DMS 273 (cell line): ENCODE results near the gene DSCAM.

ENCODE experiments used
- DNase-seq: peaks from one replicate; lab custom pipeline; 2025; ENCODE audit not compliant: unreplicated experiment; lab: John Stamatoyannopoulos, UW

The DSCAM gene

GRCh38 chr21:40402884-40403582 lies 443.9 kb downstream of the DSCAM start:
- no peak for DNase-seq

- no peak for DNase-seq
These were observed 451.2 kb downstream of the DSCAM start for GRCh38 chr21:40395732-40396131.

GRCh38 chr21:40393066-40393465 lies 453.9 kb downstream of the DSCAM start:
- DNase-seq: no peak

GRCh38 chr21:40388046-40388445 lies 458.9 kb downstream of the DSCAM start:
- no peak for DNase-seq

GRCh38 chr21:40386981-40387747 lies 459.8 kb downstream of the DSCAM start:
- DNase-seq: no peak

- DNase-seq: peak; percentile 79
These were observed 460.6 kb downstream of the DSCAM start for GRCh38 chr21:40386294-40386911.

GRCh38 chr21:40385883-40386282 lies 461.1 kb downstream of the DSCAM start:
- DNase-seq: no peak

GRCh38 chr21:40383951-40384350 lies 463.0 kb downstream of the DSCAM start:
- no peak for DNase-seq

- DNase-seq: no peak
These were observed 465.8 kb downstream of the DSCAM start for GRCh38 chr21:40381111-40381510.

- no peak for DNase-seq
These were observed 466.8 kb downstream of the DSCAM start for GRCh38 chr21:40379881-40380810.

GRCh38 chr21:40377135-40377534 lies 469.8 kb downstream of the DSCAM start:
- DNase-seq: no peak

GRCh38 chr21:40373761-40374160 lies 473.2 kb downstream of the DSCAM start:
- no peak for DNase-seq

- no peak for DNase-seq
These were observed 474.5 kb downstream of the DSCAM start for GRCh38 chr21:40372506-40372905.

GRCh38 chr21:40371329-40371728 lies 475.6 kb downstream of the DSCAM start:
- DNase-seq: no peak

GRCh38 chr21:40356644-40357043 lies 490.3 kb downstream of the DSCAM start:
- DNase-seq: no peak

- no peak for DNase-seq
These were observed 491.9 kb downstream of the DSCAM start for GRCh38 chr21:40355076-40355475.

- DNase-seq: no peak
These were observed 496.0 kb downstream of the DSCAM start for GRCh38 chr21:40351006-40351405.

- no peak for DNase-seq
These were observed 497.4 kb downstream of the DSCAM start for GRCh38 chr21:40349591-40349990.

GRCh38 chr21:40345711-40346321 lies 501.1 kb downstream of the DSCAM start:
- DNase-seq: no peak

GRCh38 chr21:40340357-40340756 lies 506.6 kb downstream of the DSCAM start:
- no peak for DNase-seq

GRCh38 chr21:40339050-40339449 lies 507.9 kb downstream of the DSCAM start:
- DNase-seq: no peak
